GM12891 (cell line): Measurements from ENCODE around the gene SLC26A8.

Experiments used
- POLR2A ChIP-seq: IDR thresholded peaks from 2 replicates; pipeline ENCODE4 v1.6.1; 2011; ENCODE audit warnings: low read depth, low read length, control low read depth
- POLR2AphosphoS5 ChIP-seq: IDR thresholded peaks from 2 replicates; pipeline ENCODE4 v1.6.1; 2011; ENCODE audit warnings: low read depth, low read length, control low read depth
- TAF1 ChIP-seq: IDR thresholded peaks from 2 replicates; pipeline ENCODE4 v1.6.1; 2011; ENCODE audit warnings: low read depth, low read length, control low read depth

- TF ChIP-seq POLR2AphosphoS5: no peak
- no peak for TF ChIP-seq POLR2A
- TF ChIP-seq TAF1: no peak
These were observed 48.2 kb upstream of the SLC26A8 start for GRCh38 chr6:36072681-36073080.
